Left cardiac atrium (tissue), 2 donors: ENCODE results near the gene TAF9B. TPM values are rescaled to one million over a fixed set of nuclear protein-coding genes. Genes with fewer than 3 reads are reported as not detected.

Source experiments
- total RNA-seq, 2 donors: library from RNA; stranded (reverse); fragmentation: NEBNext Ultra II Directional; extraction: Animal tissue kit (Norgen Biotek cat#: 25700); gene quantifications; one replicate each; pipeline ENCODE4 v1.2.1, GENCODE V29; 2021
- donor health status: DM: no; HTN: yes; CAD: no; lungs with severe emphysema.
- donor health status: DM: yes; HTN: yes; CAD: no.

TAF9B gene
- total RNA-seq, 2 donors from 2014 or later, result 20.3 to 20.8 TPM

Other genes with a start within 250 kb of the TAF9B start
- 10 to 100 TPM; 65.0 to 66.9 TPM for gene MAGT1, start 244.2 kb downstream of the TAF9B start, total RNA-seq
- 1,000 to 10,000 TPM; 1,144 to 1,167 TPM for gene COX7B, start 240.2 kb downstream of the TAF9B start, total RNA-seq
- gene ATP7A, start 229.0 kb downstream of the TAF9B start, total RNA-seq, result 1 to 10 TPM; 6.9 to 8.6 TPM
- gene PGAM4, start 170.0 kb downstream of the TAF9B start, total RNA-seq, result under 1 TPM in 1 of 2 donors, not detected in 1; 0.56 TPM
- 100 to 1,000 TPM; 346 to 453 TPM for gene PGK1, start 35.4 kb downstream of the TAF9B start, total RNA-seq
- gene CYSLTR1, start 188.0 kb upstream of the TAF9B start, total RNA-seq, result 1 to 10 TPM; 1.4 to 3.1 TPM